T-helper 17 cell (primary cell): Measurements from ENCODE around the gene HPS3. TPM values are rescaled to one million over a fixed set of nuclear protein-coding genes. Genes with fewer than 3 reads are reported as not detected.
"Not testable (repeated sequence)": the region's sequence is repeated elsewhere in the genome, so short reads cannot be mapped to it uniquely, and the experiment has no call there.

Source experiments
- ATAC-seq: fragments of 150-1000 bp; cut with Tn5 transposase; 2 replicates; pipeline ENCODE4 v1.10.0; 2021; ENCODE audit warnings: mild to moderate bottlenecking, moderate library complexity
- DNase-seq, 3 donors: peaks; one replicate each; pipeline versions ENCODE4 v3.0.0 to v3.0.0-alpha.2; 2020 to 2021
- H3K9me3 ChIP-seq: one replicate; pipeline ENCODE4 v1.7.0; 2013; ENCODE audit warnings: low read length, mild to moderate bottlenecking; ENCODE audit not compliant: control insufficient read depth, poor library complexity, severe bottlenecking
- H3K27ac Mint-ChIP-seq: one replicate; pipeline ENCODE4 v1.8.0; 2022; ENCODE audit warnings: mild to moderate bottlenecking, moderate library complexity, mixed read lengths
- H3K27me3 Mint-ChIP-seq: one replicate; pipeline ENCODE4 v1.8.0; 2022; ENCODE audit warnings: mixed read lengths
- H3K36me3 Mint-ChIP-seq: one replicate; pipeline ENCODE4 v1.8.0; 2022; ENCODE audit warnings: low read depth, mixed read lengths
- H3K4me1 Mint-ChIP-seq: one replicate; pipeline ENCODE4 v1.8.0; 2022; ENCODE audit warnings: mild to moderate bottlenecking, mixed read lengths
- H3K4me3 Mint-ChIP-seq: one replicate; pipeline ENCODE4 v1.8.0; 2022; ENCODE audit warnings: mild to moderate bottlenecking, moderate library complexity, mixed read lengths
- total RNA-seq, 4 donors: library from RNA in 2 of 4; stranded (reverse) in 2 of 4; gene quantifications; one replicate each; pipeline ENCODE4 v1.2.3 and lab custom pipeline; 2022 to 2026

The HPS3 gene
- total RNA-seq, 2 donors from 2014 or later: 12.7 to 12.9 TPM

- Mint-ChIP-seq H3K27ac (no peak overlapping the region), H3K4me3 (no peak overlapping the region), H3K36me3 (no peaks in the 10 kb centered on the region), H3K4me1 (peaks cover 5% of the 10 kb centered on the region), H3K27me3 (peaks cover 45% of the 10 kb centered on the region)
- ATAC-seq (no peak), DNase-seq (no peak)
- H3K9me3 ChIP-seq: no peaks in the 10 kb centered on the region
Measured at GRCh38 chr3:149204390-149204991, 75.1 kb downstream of the HPS3 start.

DNA sequence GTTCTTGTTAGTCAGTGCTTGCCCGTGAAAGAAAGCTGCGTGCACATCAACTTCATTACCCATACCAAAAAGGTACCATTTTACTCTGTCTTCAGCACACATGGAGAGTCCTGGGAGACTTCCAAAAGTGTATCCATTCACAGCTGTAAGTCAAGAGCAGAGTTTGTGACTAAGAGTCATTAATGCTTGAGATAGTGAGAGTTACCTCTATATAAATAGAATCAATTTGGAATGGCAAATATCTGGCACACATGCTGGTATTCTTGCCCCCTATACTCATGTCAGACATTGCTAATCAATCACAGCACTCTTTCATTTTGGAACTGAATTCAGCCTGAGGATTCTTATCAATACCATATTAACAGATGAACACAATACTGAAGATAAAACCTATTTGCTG, 78.0 kb downstream of the HPS3 start:
- Mint-ChIP-seq H3K4me1 (peaks cover 5% of the 10 kb centered on the region), H3K4me3 (no peak overlapping the region), H3K36me3 (peaks cover 2% of the 10 kb centered on the region), H3K27ac (no peak overlapping the region), H3K27me3 (peaks cover 49% of the 10 kb centered on the region)
- no peak for ATAC-seq
- DNase-seq: no peak
- H3K9me3 ChIP-seq: no peaks in the 10 kb centered on the region

GRCh38 chr3:149209431-149209830, 80.0 kb downstream of the HPS3 start:
- DNase-seq: no peak
- Mint-ChIP-seq H3K36me3 (peaks cover 2% of the 10 kb centered on the region), H3K27ac (no peak overlapping the region), H3K27me3 (peaks cover 44% of the 10 kb centered on the region), H3K4me3 (no peak overlapping the region), H3K4me1 (no peaks in the 10 kb centered on the region)
- no peaks in the 10 kb centered on the region for H3K9me3 ChIP-seq
- ATAC-seq: no peak

GRCh38 chr3:149212386-149212785, 82.9 kb downstream of the HPS3 start:
- DNase-seq: no peak
- no peaks in the 10 kb centered on the region for H3K9me3 ChIP-seq
- H3K4me3 Mint-ChIP-seq: no peak overlapping the region
- no peak overlapping the region for H3K27ac Mint-ChIP-seq
- H3K27me3 Mint-ChIP-seq: peaks cover 29% of the 10 kb centered on the region
- H3K4me1 Mint-ChIP-seq: no peaks in the 10 kb centered on the region
- H3K36me3 Mint-ChIP-seq: peaks cover 2% of the 10 kb centered on the region
- ATAC-seq: no peak

GRCh38 chr3:149214702-149215101, 85.3 kb downstream of the HPS3 start:
- Mint-ChIP-seq H3K27me3 (peaks cover 20% of the 10 kb centered on the region), H3K27ac (no peak overlapping the region), H3K36me3 (peaks cover 2% of the 10 kb centered on the region), H3K4me3 (no peak overlapping the region), H3K4me1 (no peaks in the 10 kb centered on the region)
- ATAC-seq: no peak
- no peak for DNase-seq
- H3K9me3 ChIP-seq: no peaks in the 10 kb centered on the region

DNA sequence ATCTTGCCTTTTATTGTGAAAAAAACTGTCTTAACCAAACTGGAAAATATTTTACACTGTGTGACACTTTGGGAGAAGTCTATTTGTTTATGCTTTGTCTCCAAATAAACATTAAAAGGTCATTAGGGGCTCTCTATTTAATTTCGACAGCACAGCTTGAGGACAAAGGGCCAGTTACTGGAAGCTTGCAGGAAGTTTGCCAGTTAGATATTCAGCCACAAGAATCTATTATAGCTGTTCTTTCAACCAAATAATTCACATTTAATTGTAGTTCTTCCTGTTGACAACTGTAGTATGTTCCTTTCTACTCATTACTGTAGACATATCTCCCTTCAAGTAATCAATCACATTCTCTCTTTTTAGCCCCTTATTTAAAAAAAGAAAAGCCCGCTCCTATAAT, 86.1 kb downstream of the HPS3 start:
- H3K4me3 Mint-ChIP-seq: no peak overlapping the region
- ATAC-seq (no peak), DNase-seq (no peak)
- no peaks in the 10 kb centered on the region for H3K9me3 ChIP-seq
- H3K4me1 Mint-ChIP-seq: no peaks in the 10 kb centered on the region
- H3K27me3 Mint-ChIP-seq: peaks cover 12% of the 10 kb centered on the region
- H3K36me3 Mint-ChIP-seq: peaks cover 2% of the 10 kb centered on the region
- H3K27ac Mint-ChIP-seq: no peak overlapping the region

DNA sequence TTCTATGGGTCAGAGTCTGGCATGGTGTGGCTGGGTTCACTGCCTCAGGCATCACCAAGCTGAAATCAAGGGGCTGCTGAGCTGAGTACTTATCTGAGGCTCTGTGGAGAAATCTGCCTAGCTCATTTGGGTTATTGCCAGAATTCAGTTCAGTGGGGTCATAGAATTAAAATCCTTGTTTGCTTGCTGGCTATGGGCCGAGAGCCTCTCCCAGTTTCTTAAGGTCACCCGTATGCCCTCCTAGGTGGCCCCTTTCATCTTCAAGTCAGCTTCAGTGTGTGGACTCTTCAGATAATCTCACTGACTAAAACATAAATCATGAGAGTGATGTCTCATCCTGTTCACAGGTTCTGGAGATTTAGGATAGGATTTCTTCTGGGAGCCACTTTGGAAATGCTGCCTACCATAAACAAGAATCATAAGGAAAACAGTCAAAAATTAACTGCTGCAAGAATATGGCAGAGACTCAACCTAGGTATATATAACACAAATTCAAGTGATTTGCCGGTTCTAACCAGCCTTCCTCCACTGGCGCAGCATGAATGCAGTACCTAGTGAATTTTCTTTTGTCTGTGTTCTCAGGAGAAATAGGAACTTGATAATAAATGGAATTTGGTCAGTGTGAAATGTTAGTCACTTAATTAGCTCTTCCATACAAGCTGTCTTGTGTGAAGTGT, 86.9 kb downstream of the HPS3 start:
- Mint-ChIP-seq H3K36me3 (no peaks in the 10 kb centered on the region), H3K27ac (no peak overlapping the region), H3K4me1 (no peaks in the 10 kb centered on the region), H3K27me3 (peaks cover 7% of the 10 kb centered on the region), H3K4me3 (no peak overlapping the region)
- no peak for DNase-seq
- no peaks in the 10 kb centered on the region for H3K9me3 ChIP-seq
- no peak for ATAC-seq

DNA sequence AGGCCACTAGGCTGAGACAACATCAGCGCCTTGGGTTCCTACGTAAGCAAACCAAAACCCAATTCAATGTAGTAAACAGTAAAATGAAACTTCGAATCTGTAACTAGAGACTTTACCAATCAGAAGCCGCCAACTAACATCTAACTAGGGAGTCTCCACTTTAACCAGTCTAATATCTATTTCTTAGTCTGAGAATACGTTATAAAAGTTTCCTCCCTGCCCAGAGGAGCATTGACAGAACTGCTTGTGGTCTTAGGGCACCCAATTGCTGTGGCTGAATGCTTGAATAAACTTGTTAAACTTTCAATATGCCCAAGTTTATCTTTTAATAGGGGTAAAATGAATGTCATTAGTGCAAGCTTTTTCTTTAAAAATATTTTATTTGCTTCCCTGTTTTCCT, 87.9 kb downstream of the HPS3 start:
- Mint-ChIP-seq H3K36me3 (no peaks in the 10 kb centered on the region), H3K27ac (no peak overlapping the region), H3K27me3 (peaks cover 7% of the 10 kb centered on the region), H3K4me1 (no peaks in the 10 kb centered on the region), H3K4me3 (no peak overlapping the region)
- H3K9me3 ChIP-seq: no peaks in the 10 kb centered on the region
- DNase-seq (no peak), ATAC-seq (no peak)

GRCh38 chr3:149219380-149220121, 90.1 kb downstream of the HPS3 start:
- not testable (repeated sequence) for DNase-seq, H3K9me3 ChIP-seq, H3K36me3 Mint-ChIP-seq, H3K27me3 Mint-ChIP-seq, H3K4me3 Mint-ChIP-seq, H3K4me1 Mint-ChIP-seq, ATAC-seq, H3K27ac Mint-ChIP-seq

- no peak within 1 kb of the TSS for H3K4me3 Mint-ChIP-seq
- peaks cover 15% of the 10 kb centered on the region for H3K4me1 Mint-ChIP-seq
- no peak within 1 kb of the TSS for H3K27ac Mint-ChIP-seq
- no peaks in the 10 kb centered on the region for H3K27me3 Mint-ChIP-seq
- no peaks in the 10 kb centered on the region for H3K36me3 Mint-ChIP-seq
- H3K9me3 ChIP-seq: no peaks in the 10 kb centered on the region
- ATAC-seq (no peak), DNase-seq (no peak)
Measured at GRCh38 chr3:149221783-149222517, 92.5 kb downstream of the HPS3 start, which contains the start of gene CP. Gene CP, minus strand, starts transcription at chr3:149221829. Its CDS starts 37 bp downstream, at chr3:149221792.

Other genes with a start within 250 kb of the HPS3 start
- gene GYG1, start 138.1 kb upstream of the HPS3 start, total RNA-seq: 10 to 100 TPM; 22.3 to 27.4 TPM
- gene HLTF, start 43.1 kb upstream of the HPS3 start, total RNA-seq: 1 to 10 TPM; 5.6 TPM
- not detected for gene CP, start 92.2 kb downstream of the HPS3 start, total RNA-seq
- not detected for gene TM4SF18, start 204.0 kb downstream of the HPS3 start, total RNA-seq
- under 1 TPM in 1 of 2 donors, not detected in 1; 0.83 TPM for gene TM4SF1, start 248.0 kb downstream of the HPS3 start, total RNA-seq